ENCODE data around the gene SLX4.

DNA sequence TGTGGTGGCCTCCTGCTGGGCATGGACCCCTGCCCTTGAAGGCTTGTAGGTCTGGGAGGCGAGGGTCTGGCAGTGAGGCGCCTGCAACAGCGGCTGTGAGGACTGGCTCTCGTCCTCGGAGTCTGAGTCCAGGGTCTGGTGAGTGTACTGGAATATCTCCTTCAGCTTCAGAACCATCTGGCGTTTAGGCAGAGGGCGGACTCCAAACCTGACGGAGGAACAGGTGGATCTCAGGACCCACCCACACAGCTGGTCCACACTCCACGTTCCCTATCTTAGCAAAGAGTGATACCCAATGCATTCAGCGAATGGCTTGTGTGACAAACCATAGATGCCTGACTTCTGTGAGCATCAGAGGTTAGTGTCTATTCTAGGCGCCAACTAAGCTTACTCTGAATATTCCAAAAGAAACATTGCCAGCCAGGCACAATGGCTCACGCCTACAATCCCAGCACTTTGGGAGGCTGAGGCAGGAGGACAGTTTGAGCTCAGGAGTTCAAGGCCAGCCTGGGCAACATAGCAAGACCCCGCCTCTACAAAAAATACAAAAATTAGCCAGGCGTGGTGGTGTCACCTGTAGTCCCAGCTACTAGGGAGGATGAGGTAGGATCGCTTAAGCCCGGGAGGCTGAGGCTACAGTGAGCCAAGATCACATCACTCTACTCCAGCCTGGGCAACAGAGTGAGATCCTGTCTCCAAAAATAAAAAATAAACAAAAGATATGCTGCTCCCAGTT lies 27.9 kb downstream of the SLX4 start:
- TF ChIP-seq, protein P1, sequence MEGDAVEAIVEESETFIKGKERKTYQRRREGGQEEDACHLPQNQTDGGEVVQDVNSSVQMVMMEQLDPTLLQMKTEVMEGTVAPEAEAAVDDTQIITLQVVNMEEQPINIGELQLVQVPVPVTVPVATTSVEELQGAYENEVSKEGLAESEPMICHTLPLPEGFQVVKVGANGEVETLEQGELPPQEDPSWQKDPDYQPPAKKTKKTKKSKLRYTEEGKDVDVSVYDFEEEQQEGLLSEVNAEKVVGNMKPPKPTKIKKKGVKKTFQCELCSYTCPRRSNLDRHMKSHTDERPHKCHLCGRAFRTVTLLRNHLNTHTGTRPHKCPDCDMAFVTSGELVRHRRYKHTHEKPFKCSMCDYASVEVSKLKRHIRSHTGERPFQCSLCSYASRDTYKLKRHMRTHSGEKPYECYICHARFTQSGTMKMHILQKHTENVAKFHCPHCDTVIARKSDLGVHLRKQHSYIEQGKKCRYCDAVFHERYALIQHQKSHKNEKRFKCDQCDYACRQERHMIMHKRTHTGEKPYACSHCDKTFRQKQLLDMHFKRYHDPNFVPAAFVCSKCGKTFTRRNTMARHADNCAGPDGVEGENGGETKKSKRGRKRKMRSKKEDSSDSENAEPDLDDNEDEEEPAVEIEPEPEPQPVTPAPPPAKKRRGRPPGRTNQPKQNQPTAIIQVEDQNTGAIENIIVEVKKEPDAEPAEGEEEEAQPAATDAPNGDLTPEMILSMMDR (IDR thresholded peaks at IDR 0.05): no peak
- no peak for TF ChIP-seq EZH2 (IDR thresholded peaks at IDR 0.05; ENCODE audit: borderline replicate concordance, insufficient read depth, low read depth, low read length, poor library complexity, severe bottlenecking)
